ENCODE measurements around the gene NOC4L. TPM values are rescaled to one million over a fixed set of nuclear protein-coding genes. Genes with fewer than 3 reads are reported as not detected.

NOC4L gene
- polyA plus RNA-seq, 1 of the 3 experiments (the other 2 are of a cell fraction) = 12.9 TPM

DNA sequence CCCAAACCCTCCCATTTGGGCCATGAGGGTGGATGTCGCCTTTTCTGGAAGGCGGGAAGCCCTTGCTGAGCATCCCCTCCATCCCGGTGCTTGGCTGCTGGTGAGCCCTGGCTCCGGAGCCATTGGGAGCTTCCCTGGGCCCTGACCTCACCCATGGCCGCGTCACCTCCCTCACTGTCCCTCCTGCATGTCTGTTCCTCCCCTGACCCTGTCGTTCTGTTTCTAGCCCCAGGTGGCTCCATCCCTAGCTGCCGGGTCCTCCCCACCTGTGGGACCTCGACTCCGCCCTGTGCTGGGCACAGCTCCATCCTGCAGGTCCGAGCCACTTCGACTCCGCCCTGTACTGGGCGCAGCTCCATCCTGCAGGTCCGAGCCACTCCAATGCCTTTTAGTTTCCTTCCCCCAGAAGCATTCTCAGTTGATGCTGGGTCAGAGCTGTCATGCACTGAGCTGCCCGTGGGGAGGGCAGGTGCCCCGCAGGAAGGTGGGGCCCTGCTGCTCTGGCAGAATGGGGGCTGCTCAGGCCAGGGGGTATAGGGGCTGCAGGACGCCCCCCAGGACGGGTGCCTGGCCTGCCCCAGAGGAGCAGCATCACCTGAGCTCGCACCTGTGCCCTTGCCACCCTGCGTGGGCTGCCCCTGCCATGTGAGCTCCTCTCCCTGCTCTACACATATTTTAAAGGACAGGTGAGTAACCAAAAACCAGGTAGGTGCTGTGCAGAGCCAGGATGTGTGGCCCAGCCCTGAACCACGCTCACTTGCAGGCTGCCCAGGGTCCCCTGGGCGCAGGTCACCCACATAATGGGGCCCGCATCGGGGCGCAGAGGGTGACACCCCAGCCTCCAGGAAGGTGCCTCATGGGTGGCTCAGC is 19.0 kb downstream of the NOC4L start (continued):
- TF ChIP-seq, protein P1, sequence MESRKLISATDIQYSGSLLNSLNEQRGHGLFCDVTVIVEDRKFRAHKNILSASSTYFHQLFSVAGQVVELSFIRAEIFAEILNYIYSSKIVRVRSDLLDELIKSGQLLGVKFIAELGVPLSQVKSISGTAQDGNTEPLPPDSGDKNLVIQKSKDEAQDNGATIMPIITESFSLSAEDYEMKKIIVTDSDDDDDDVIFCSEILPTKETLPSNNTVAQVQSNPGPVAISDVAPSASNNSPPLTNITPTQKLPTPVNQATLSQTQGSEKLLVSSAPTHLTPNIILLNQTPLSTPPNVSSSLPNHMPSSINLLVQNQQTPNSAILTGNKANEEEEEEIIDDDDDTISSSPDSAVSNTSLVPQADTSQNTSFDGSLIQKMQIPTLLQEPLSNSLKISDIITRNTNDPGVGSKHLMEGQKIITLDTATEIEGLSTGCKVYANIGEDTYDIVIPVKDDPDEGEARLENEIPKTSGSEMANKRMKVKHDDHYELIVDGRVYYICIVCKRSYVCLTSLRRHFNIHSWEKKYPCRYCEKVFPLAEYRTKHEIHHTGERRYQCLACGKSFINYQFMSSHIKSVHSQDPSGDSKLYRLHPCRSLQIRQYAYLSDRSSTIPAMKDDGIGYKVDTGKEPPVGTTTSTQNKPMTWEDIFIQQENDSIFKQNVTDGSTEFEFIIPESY (IDR thresholded peaks at IDR 0.05; ENCODE audit: borderline replicate concordance, low read depth) = no peak
- no peak for TF ChIP-seq FOXJ3 (CRISPR knock-in tag; IDR thresholded peaks at IDR 0.05)

- Histone ChIP-seq H3K9ac (no peak overlapping the region), H3K27ac (ENCODE audit: low read depth in 2 of 2, low read length in 1 of 2) (no peak overlapping the region), H3K9me3 (no peaks in the 10 kb centered on the region), H3K4me1 (ENCODE audit: control insufficient read depth in 1 of 2, insufficient read depth in 2 of 2, low read depth in 1 of 2, low read length in 1 of 2) (peaks cover 0 to 2% of the 10 kb centered on the region in 2 experiments; a peak in 1 of 4 replicates), H2AFZ (ENCODE audit: low read depth) (no peak overlapping the region), H3K27me3 (ENCODE audit: insufficient read depth) (peaks cover 37% of the 10 kb centered on the region), H3K4me3 (ENCODE audit: low read depth in 2 of 2, low read length in 1 of 2) (no peak overlapping the region), H3K9me2 (no peaks in the 10 kb centered on the region), H3K4me2 (no peak overlapping the region), H4K20me1 (ENCODE audit: insufficient read depth) (no peaks in the 10 kb centered on the region), H3K36me3 (replicated peaks in 1 of 2; ENCODE audit: control insufficient read depth in 1 of 2, insufficient read depth in 2 of 2, low read length in 1 of 2) (no peaks in the 10 kb centered on the region), H3F3A (replicated peaks; ENCODE audit: insufficient read depth) (peaks cover 6% of the 10 kb centered on the region), H3K79me2 (ENCODE audit: insufficient read depth) (no peaks in the 10 kb centered on the region)
- POLR2A ChIA-PET = no interaction called here
- TF ChIP-seq, protein P2, sequence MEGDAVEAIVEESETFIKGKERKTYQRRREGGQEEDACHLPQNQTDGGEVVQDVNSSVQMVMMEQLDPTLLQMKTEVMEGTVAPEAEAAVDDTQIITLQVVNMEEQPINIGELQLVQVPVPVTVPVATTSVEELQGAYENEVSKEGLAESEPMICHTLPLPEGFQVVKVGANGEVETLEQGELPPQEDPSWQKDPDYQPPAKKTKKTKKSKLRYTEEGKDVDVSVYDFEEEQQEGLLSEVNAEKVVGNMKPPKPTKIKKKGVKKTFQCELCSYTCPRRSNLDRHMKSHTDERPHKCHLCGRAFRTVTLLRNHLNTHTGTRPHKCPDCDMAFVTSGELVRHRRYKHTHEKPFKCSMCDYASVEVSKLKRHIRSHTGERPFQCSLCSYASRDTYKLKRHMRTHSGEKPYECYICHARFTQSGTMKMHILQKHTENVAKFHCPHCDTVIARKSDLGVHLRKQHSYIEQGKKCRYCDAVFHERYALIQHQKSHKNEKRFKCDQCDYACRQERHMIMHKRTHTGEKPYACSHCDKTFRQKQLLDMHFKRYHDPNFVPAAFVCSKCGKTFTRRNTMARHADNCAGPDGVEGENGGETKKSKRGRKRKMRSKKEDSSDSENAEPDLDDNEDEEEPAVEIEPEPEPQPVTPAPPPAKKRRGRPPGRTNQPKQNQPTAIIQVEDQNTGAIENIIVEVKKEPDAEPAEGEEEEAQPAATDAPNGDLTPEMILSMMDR (IDR thresholded peaks at IDR 0.05) = peak; percentile 40
- no peak for TF ChIP-seq POLR2AphosphoS5 (IDR thresholded peaks at IDR 0.05; ENCODE audit: low read depth, low read length)
- CTCF ChIA-PET = interaction anchor here (2.2 to 5.3 kb wide), 2 partner anchors 10 to 251 kb away, joined by 17 to 33 read pairs; no protein-coding TSS in a partner anchor
- 32% methylated on average over 11 of the region's 11 CpGs for WGBS (ENCODE audit: low lambda C conversion rate)
- peak; percentile 54 for DNase-seq
Observed at GRCh38 chr12:132163911-132164288, 19.6 kb downstream of the NOC4L start.

DNA sequence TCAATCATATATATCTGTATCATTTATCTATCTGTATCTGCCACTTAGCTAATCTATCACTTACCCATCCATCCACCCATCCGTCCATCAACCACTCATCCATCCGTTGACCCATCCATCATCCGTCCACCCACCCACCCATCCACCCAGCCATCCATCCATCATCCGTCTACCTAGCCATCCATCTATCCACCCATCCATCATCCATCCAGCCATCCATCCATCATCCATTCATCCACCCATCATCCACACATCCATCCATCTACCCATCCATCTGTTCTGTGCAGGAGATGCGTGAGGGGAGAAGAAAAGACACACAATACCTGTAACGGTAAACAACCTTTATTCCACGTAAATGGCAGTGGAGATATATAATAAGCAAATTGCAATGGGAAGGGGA is 20.2 kb downstream of the NOC4L start:
- Histone ChIP-seq H3K4me1 (ENCODE audit: control insufficient read depth in 1 of 2, insufficient read depth in 2 of 2, low read depth in 1 of 2, low read length in 1 of 2) (peaks cover 0 to 2% of the 10 kb centered on the region in 2 experiments; a peak in 1 of 4 replicates), H3F3A (replicated peaks; ENCODE audit: insufficient read depth) (peaks cover 6% of the 10 kb centered on the region), H2AFZ (ENCODE audit: low read depth) (no peak overlapping the region), H3K27me3 (ENCODE audit: insufficient read depth) (peaks cover 38% of the 10 kb centered on the region), H3K9me3 (no peaks in the 10 kb centered on the region), H3K4me2 (no peak overlapping the region), H3K27ac (ENCODE audit: low read depth in 2 of 2, low read length in 1 of 2) (no peak overlapping the region), H3K36me3 (replicated peaks in 1 of 2; ENCODE audit: control insufficient read depth in 1 of 2, insufficient read depth in 2 of 2, low read length in 1 of 2) (no peaks in the 10 kb centered on the region), H3K79me2 (ENCODE audit: insufficient read depth) (no peaks in the 10 kb centered on the region), H3K9ac (no peak overlapping the region), H3K4me3 (ENCODE audit: low read depth in 2 of 2, low read length in 1 of 2) (no peak overlapping the region), H4K20me1 (ENCODE audit: insufficient read depth) (no peaks in the 10 kb centered on the region), H3K9me2 (no peaks in the 10 kb centered on the region)
- ChIA-PET POLR2A (no interaction called here), CTCF (interaction anchor here (5.3 kb wide), 1 partner anchor 251 kb away, joined by 33 read pairs; no protein-coding TSS in a partner anchor)
- DNase-seq = no peak
- TF ChIP-seq IRF3 (IDR thresholded peaks at IDR 0.05; ENCODE audit: low read depth, low read length) (no peak), RFX5 (IDR thresholded peaks at IDR 0.05; ENCODE audit: low read length) (no peak), EP300 (IDR thresholded peaks at IDR 0.05; ENCODE audit: borderline replicate concordance in 1 of 2, low read depth in 1 of 2, low read length in 1 of 2) (no peak)
- WGBS (ENCODE audit: low lambda C conversion rate) = 41% methylated on average over 7 of the region's 7 CpGs

All from SK-N-SH (cell line).